ENCODE measurements around the gene SLIT1. TPM values are rescaled to one million over a fixed set of nuclear protein-coding genes. Genes with fewer than 3 reads are reported as not detected.

The SLIT1 gene
- total RNA-seq, 1 donor from 2014 or later: not detected

DNA sequence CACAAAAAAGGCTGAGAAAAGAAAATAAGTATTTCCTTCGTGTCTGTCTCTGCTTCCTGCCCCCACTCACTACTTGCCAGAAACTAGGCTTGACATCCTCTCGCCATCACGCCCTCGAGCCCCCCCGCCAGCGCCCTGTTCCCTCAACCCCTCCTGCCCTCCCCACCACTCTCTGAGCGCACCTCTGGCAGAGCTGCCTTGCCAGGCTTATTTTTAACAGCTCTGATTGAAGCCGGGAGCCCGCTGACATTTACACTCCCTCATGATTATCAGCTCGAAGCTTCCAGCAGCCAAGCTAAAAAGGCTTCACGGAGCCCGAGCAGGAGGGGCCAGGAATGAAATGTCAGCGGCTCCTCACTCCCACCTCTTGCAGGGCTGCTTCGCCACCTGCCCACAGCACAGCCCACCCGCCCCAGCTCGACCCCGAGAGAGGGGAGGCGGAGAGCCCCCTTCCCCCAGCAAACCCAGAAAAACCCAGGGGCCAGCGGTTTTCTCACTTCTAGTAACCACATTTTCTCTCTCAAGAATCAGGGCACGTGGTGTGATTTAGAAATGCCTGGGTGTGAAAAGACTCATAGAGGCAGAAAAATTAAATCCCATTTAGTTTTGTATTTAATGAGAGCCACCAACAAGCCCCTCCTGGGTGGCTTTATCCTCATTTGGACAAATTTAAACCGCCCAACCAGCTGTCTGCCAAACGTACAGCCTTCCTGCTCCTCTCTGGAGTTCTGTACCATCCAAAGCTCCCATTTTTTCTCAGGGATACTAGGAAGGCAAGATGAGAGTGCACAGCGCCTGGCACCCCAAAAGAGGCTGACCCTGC, 89.3 kb downstream of the SLIT1 start:
- DNase-seq (ENCODE audit: low spot score in 2 of 2): no peak
- Histone ChIP-seq H3K27me3 (no peaks in the 10 kb centered on the region), H3K27ac (no peak overlapping the region), H3K4me3 (peak overlapping the region in 1 of 2 donors; percentile 16), H3K4me1 (peaks cover 0 to 3% of the 10 kb centered on the region in 2 donors), H3K9me3 (no peaks in the 10 kb centered on the region), H3K36me3 (no peaks in the 10 kb centered on the region)
- TF ChIP-seq, protein P1, sequence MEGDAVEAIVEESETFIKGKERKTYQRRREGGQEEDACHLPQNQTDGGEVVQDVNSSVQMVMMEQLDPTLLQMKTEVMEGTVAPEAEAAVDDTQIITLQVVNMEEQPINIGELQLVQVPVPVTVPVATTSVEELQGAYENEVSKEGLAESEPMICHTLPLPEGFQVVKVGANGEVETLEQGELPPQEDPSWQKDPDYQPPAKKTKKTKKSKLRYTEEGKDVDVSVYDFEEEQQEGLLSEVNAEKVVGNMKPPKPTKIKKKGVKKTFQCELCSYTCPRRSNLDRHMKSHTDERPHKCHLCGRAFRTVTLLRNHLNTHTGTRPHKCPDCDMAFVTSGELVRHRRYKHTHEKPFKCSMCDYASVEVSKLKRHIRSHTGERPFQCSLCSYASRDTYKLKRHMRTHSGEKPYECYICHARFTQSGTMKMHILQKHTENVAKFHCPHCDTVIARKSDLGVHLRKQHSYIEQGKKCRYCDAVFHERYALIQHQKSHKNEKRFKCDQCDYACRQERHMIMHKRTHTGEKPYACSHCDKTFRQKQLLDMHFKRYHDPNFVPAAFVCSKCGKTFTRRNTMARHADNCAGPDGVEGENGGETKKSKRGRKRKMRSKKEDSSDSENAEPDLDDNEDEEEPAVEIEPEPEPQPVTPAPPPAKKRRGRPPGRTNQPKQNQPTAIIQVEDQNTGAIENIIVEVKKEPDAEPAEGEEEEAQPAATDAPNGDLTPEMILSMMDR (IDR thresholded peaks at IDR 0.05): no peak
- intact Hi-C loops (cut with DNase I): no loop called here

DNA sequence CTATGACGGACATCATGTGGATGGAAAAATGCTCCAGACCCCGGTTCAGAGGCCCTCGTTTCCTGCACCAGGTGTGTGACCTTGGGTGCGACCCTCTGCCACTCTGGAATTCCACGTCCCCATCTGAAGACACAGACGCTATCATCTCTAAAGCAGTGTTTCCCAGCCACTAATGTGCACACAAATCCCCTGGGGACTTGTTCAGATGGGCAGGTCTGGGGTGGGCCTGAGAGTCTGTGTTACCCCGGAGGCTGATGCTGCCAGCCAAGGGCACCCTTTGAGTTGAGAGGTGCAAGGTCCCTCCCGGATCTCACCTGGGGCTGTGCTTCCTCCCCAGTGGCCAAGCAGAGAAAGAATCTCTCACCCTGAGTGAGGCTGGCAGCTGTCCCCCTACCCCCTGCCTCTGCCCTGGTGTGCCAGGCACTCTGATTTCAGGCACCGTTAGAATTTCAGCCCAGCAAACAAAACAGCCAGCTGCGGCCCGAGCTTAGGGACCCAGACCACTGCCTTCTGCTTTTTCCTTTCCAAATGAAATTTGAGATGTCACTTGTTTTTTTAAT, 90.0 kb downstream of the SLIT1 start:
- no peak for DNase-seq (ENCODE audit: low spot score in 2 of 2)
- Histone ChIP-seq H3K9me3 (no peaks in the 10 kb centered on the region), H3K36me3 (no peaks in the 10 kb centered on the region), H3K4me3 (peak overlapping the region in 1 of 2 donors; percentile 16), H3K27ac (no peak overlapping the region), H3K27me3 (no peaks in the 10 kb centered on the region), H3K4me1 (peaks cover 0 to 3% of the 10 kb centered on the region in 2 donors)
- intact Hi-C loops (cut with DNase I): no loop called here
- TF ChIP-seq, protein P1 (IDR thresholded peaks at IDR 0.05): no peak

DNA sequence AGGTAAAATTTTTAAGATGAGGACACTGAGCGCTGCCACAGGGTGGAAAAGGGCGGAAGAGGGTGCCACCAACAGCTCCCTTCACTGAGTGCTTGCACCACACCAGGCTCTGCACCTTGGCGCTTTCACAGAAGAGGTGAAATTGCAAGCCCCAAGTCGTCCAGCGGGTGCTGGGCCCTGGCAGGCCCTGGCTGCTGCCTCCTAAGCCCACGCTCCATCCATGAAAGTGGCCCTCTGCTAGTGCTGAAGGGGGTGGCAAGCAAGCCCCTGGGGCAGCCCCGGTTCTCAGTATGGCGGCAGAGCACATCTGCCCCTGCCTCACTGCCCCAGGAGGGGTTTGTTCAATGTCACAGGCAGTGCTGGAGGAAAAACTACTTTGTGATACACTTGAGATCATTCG, 95.1 kb downstream of the SLIT1 start:
- Histone ChIP-seq H3K4me3 (no peak overlapping the region), H3K27me3 (no peaks in the 10 kb centered on the region), H3K4me1 (no peaks in the 10 kb centered on the region), H3K27ac (no peak overlapping the region), H3K9me3 (no peaks in the 10 kb centered on the region), H3K36me3 (no peaks in the 10 kb centered on the region)
- TF ChIP-seq, protein P1 (IDR thresholded peaks at IDR 0.05): no peak
- DNase-seq (ENCODE audit: low spot score in 2 of 2): no peak
- intact Hi-C loops (cut with DNase I): no loop called here

DNA sequence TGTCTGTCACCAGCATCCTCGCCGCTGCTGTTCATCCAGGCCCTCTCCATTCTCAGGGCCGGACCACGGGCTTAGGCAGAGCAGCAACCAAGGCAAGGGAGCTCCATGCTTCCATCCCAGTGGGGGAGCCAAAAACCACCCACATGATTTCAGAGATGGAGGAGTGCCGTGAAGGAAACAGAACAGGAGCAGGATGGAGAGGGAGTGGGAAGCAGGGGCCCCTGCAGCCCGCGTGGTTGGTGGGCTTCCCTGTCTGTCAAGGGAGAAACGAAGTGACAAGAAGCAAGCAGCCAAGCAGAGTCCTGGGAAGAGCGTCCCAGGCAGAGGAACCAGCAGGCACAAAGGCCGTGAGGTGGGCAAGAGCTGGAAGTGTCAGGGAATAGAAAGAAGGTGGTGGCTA, 95.7 kb downstream of the SLIT1 start:
- Histone ChIP-seq H3K36me3 (no peaks in the 10 kb centered on the region), H3K4me1 (no peaks in the 10 kb centered on the region)
- TF ChIP-seq, protein P1 (IDR thresholded peaks at IDR 0.05): no peak

DNA sequence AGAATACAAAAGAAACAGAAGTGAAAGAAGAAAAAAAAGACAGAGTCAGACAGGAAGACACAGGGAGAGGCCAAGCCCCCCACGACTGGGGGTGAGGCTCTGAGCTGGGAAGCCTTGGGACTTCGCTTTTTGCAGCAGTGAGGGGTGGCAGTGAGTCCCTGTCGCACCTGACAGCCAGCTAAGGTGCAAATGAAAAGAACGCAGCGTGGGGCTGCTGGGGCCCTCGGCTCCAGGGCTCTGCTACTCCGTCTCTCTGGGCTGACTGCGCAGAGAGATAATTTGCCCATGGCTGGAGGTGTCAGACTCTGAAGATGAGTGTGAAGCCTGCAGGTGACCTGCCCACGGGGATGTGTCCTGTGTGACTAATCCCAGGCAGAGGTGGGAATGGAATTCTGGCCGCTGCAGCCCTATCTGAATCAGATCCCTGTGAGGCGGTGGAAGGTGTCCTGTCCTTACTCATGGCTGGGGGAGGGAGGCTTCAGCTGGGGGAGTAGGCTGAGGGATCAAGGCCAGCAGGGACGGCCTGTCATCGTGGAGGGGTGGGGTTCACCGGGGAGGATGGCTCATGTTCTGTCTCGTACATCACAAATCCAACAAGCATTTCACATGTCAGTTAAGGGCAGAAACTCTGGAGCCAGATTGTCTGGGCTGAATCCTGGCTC, 96.4 kb downstream of the SLIT1 start:
- no peak for DNase-seq (ENCODE audit: low spot score in 2 of 2)

More for the DNA sequence above, 95.7 kb downstream of the SLIT1 start:
- DNase-seq (ENCODE audit: low spot score in 2 of 2): no peak
- no peaks in the 10 kb centered on the region for H3K27me3 ChIP-seq
- intact Hi-C loops (cut with DNase I): no loop called here
- H3K4me3 ChIP-seq: no peak overlapping the region
- H3K27ac ChIP-seq: no peak overlapping the region
- no peaks in the 10 kb centered on the region for H3K9me3 ChIP-seq

More for the DNA sequence above, 96.4 kb downstream of the SLIT1 start:
- Histone ChIP-seq H3K27ac (no peak overlapping the region), H3K4me3 (no peak overlapping the region), H3K36me3 (no peaks in the 10 kb centered on the region), H3K9me3 (no peaks in the 10 kb centered on the region), H3K4me1 (no peaks in the 10 kb centered on the region), H3K27me3 (no peaks in the 10 kb centered on the region)
- intact Hi-C loops (cut with DNase I): no loop called here
- TF ChIP-seq, protein P1 (IDR thresholded peaks at IDR 0.05): no peak
